Measurements from ENCODE around the gene YIF1B.
"Not testable (repeated sequence)": the region's sequence is repeated elsewhere in the genome, so short reads cannot be mapped to it uniquely, and the experiment has no call there.

Gene YIF1B

DNA sequence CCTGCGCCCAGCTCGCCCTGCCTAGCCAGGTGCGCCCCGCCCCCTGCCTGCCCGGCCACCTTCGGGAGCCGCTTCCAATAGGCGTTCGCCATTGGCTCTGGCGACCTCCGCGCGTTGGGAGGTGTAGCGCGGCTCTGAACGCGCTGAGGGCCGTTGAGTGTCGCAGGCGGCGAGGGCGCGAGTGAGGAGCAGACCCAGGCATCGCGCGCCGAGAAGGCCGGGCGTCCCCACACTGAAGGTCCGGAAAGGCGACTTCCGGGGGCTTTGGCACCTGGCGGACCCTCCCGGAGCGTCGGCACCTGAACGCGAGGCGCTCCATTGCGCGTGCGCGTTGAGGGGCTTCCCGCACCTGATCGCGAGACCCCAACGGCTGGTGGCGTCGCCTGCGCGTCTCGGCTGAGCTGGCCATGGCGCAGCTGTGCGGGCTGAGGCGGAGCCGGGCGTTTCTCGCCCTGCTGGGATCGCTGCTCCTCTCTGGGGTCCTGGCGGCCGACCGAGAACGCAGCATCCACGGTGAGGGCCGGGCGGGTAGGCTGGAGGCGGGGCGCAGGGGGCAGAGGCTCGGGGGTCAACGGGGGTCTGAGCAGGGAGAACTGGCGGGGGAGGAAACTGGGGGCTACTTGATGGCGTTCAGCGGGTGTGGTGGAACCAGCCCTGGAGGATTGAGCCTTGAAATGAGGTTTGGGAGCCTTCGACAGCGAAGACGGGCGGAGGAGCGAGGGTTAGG is 51.1 kb downstream of the YIF1B start, which contains the start of gene SPINT2:
Gene SPINT2, plus strand, starts transcription at position 88 of the 727 bp plus-strand sequence. Its CDS starts 320 bp downstream, at position 408.
- no peaks in the 10 kb centered on the region for H3K27me3 ChIP-seq
- DNase-seq: no peak

GRCh38 chr19:38263689-38264485 is 51.9 kb downstream of the YIF1B start:
- DNase-seq: no peak
- Histone ChIP-seq H3K4me1 (peaks cover 4 to 33% (median 21%) of the 10 kb centered on the region in 4 donors), H3K27ac (peak overlapping the region; percentile 81), H3K27me3 (no peaks in the 10 kb centered on the region), H3K36me3 (no peaks in the 10 kb centered on the region), H3K4me3 (peak overlapping the region; percentile 54 to 62), H3K9me3 (no peaks in the 10 kb centered on the region)
- no peak for TF ChIP-seq CTCF (IDR thresholded peaks at IDR 0.05)
- intact Hi-C loops (cut with DNase I; ENCODE audit: low total_unique reads): loop anchor here (10.0 kb wide), 1 partner anchor 51 kb away; the partner anchor contains the start of genes KCNK6 and YIF1B

More for the DNA sequence above, 51.1 kb downstream of the YIF1B start, which contains the start of gene SPINT2:
- intact Hi-C loops (cut with DNase I; ENCODE audit: low total_unique reads): loop anchor here (10.0 kb wide), 1 partner anchor 50 kb away; the partner anchor contains the start of genes KCNK6 and YIF1B
- H3K9me3 ChIP-seq: no peaks in the 10 kb centered on the region
- no peaks in the 10 kb centered on the region for H3K36me3 ChIP-seq
- H3K4me3 ChIP-seq: peak within 1 kb of the TSS; percentile 54 to 62
- peaks cover 4 to 33% (median 21%) of the 10 kb centered on the region in 4 donors for H3K4me1 ChIP-seq
- peak within 1 kb of the TSS; percentile 81 for H3K27ac ChIP-seq
- no peak for TF ChIP-seq CTCF (IDR thresholded peaks at IDR 0.05)

DNA sequence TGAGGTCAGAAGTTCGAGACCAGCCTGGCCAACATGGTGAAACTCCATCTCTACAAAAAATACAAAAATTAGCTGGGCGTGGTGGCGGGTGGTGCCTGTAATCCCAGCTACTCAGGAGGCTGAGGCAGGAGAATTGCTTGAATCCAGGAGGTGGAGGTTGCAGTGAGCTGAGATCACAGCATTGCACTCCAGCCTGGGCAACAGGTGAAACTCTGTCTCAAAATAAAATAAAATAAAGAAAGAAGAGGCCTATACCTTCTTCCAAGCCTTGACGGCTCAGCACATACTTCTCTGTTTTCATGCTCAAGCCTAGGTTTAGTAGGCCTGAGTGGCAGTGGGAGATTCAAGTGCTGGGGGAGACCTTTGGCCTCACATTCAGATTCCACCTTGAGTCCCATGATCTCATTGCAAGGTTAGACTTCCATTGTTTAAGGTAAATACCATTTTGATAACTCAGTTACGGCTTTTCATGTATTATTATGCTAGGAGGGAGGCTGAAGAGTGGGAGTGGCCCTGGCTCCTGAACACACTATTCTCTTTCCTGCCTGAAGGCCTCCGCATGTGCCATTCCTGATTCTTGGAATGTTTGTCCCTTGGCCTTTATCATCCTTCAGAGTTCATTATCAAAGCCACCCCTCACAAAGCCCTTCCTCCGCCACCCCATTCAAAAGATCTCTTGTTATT is 53.0 kb downstream of the YIF1B start:
- no peak for TF ChIP-seq CTCF (IDR thresholded peaks at IDR 0.05)
- Histone ChIP-seq H3K27me3 (no peaks in the 10 kb centered on the region), H3K4me1 (peaks cover 4 to 26% (median 20%) of the 10 kb centered on the region in 4 donors), H3K36me3 (no peaks in the 10 kb centered on the region), H3K27ac (no peak overlapping the region), H3K9me3 (no peaks in the 10 kb centered on the region), H3K4me3 (no peak overlapping the region)
- intact Hi-C loops (cut with DNase I; ENCODE audit: low total_unique reads): loop anchor here (10.0 kb wide), 1 partner anchor 52 kb away; the partner anchor contains the start of genes KCNK6 and YIF1B
- no peak for DNase-seq

- intact Hi-C loops (cut with DNase I; ENCODE audit: low total_unique reads): loop anchor here (10.0 kb wide), 1 partner anchor 53 kb away; the partner anchor contains the start of genes KCNK6 and YIF1B
- not testable (repeated sequence) for H3K36me3 ChIP-seq, H3K9me3 ChIP-seq, H3K27ac ChIP-seq, H3K27me3 ChIP-seq, H3K4me3 ChIP-seq, DNase-seq
- peaks cover 4 to 25% (median 18%) of the 10 kb centered on the region in 4 donors for H3K4me1 ChIP-seq
Observed at GRCh38 chr19:38261942-38262341, 53.8 kb downstream of the YIF1B start.

- H3K27ac ChIP-seq: peak overlapping the region; percentile 95 to 96
- H3K36me3 ChIP-seq: peaks cover 4 to 17% (median 4%) of the 10 kb centered on the region in 3 donors
- no peaks in the 10 kb centered on the region for H3K9me3 ChIP-seq
- DNase-seq: peak in 1 of 2 donors; percentile 74
- no peak for TF ChIP-seq CTCF (IDR thresholded peaks at IDR 0.05)
- H3K4me3 ChIP-seq: peak overlapping the region; percentile 79 to 94
- intact Hi-C loops (cut with DNase I; ENCODE audit: low total_unique reads): no loop called here
- H3K27me3 ChIP-seq: no peaks in the 10 kb centered on the region
- H3K4me1 ChIP-seq: peaks cover 0 to 40% (median 32%) of the 10 kb centered on the region in 4 donors
Observed at GRCh38 chr19:38255383-38256014, 60.2 kb downstream of the YIF1B start.

All from tibial artery (tissue), 4 donors.